Liver (tissue), 3 donors: Measurements from ENCODE around the gene DDX31.

Experiments
- ATF3 ChIP-seq: IDR thresholded peaks from 2 replicates; pipeline ENCODE4 v1.6.1; 2016; ENCODE audit warnings: antibody characterized with exemption
- CTCF ChIP-seq: fragments of 150-350 bp; IDR thresholded peaks from 2 replicates; pipeline ENCODE4 v1.5.1; 2017; ENCODE audit warnings: improper control_type of control experiment, low read depth, low read length; ENCODE audit not compliant: missing input control
- GABPA ChIP-seq, 2 donors: IDR thresholded peaks in 1 of 2; conservative IDR thresholded peaks in 1 of 2; 2 replicates each; pipeline ENCODE4 v1.6.1; 2016; ENCODE audit warnings: antibody characterized with exemption in 2 of 2, mild to moderate bottlenecking in 1 of 2, moderate library complexity in 1 of 2
- JUND ChIP-seq, 2 donors: IDR thresholded peaks; 2 replicates each; pipeline ENCODE4 v1.6.1; 2016; ENCODE audit warnings: antibody characterized with exemption in 2 of 2
- NR2F2 ChIP-seq: IDR thresholded peaks from 2 replicates; pipeline ENCODE4 v1.6.1; 2016; ENCODE audit warnings: antibody characterized with exemption
- RAD21 ChIP-seq, 2 donors: IDR thresholded peaks; 2 replicates each; pipeline ENCODE4 v1.6.1; 2016; ENCODE audit warnings: antibody characterized with exemption in 2 of 2, mild to moderate bottlenecking in 2 of 2
- RXRA ChIP-seq, 2 donors: IDR thresholded peaks; 2 replicates each; pipeline ENCODE4 v1.6.1; 2017 to 2018; ENCODE audit warnings: antibody characterized with exemption in 2 of 2, mild to moderate bottlenecking in 1 of 2
- YY1 ChIP-seq: IDR thresholded peaks from 2 replicates; pipeline ENCODE4 v1.6.1; 2016; ENCODE audit warnings: antibody characterized with exemption, mild to moderate bottlenecking
- donor health status: healthy.
- donor health status: healthy.

- no peak for TF ChIP-seq RXRA (IDR thresholded peaks at IDR 0.05)
- TF ChIP-seq NR2F2, result no peak
- no peak for TF ChIP-seq CTCF
- TF ChIP-seq JUND (IDR thresholded peaks at IDR 0.05), result no peak
- no peak for TF ChIP-seq ATF3
- TF ChIP-seq RAD21 (IDR thresholded peaks at IDR 0.05), result no peak
- TF ChIP-seq GABPA (IDR thresholded peaks at IDR 0.05 in 1 of 2, conservative IDR thresholded peaks at IDR 0.05 in 1 of 2), result no peak
- TF ChIP-seq YY1, result no peak
These were observed 81.7 kb downstream of the DDX31 start for GRCh38 chr9:132588098-132588497.
